ENCODE data around the gene HMGXB3. TPM values are rescaled to one million over a fixed set of nuclear protein-coding genes. Genes with fewer than 3 reads are reported as not detected.

HMGXB3 gene
- total RNA-seq, 2 experiments from 2014 or later, result 27.2 to 30.5 TPM

Other genes with a start within 250 kb of the HMGXB3 start
- not detected for gene PDE6A, start 55.9 kb upstream of the HMGXB3 start, total RNA-seq
- 1 to 10 TPM; 3.9 to 5.3 TPM for gene SLC26A2, start 40.0 kb upstream of the HMGXB3 start, total RNA-seq
- 1 to 10 TPM; 2.5 to 2.6 TPM for gene TIGD6, start 85 bp upstream of the HMGXB3 start, total RNA-seq
- under 1 TPM; 0.41 to 0.76 TPM for gene CSF1R, start 85.8 kb downstream of the HMGXB3 start, total RNA-seq
- gene PDGFRB, start 155.1 kb downstream of the HMGXB3 start, total RNA-seq, result not detected
- not detected for gene CDX1, start 166.0 kb downstream of the HMGXB3 start, total RNA-seq
- gene SLC6A7, start 189.3 kb downstream of the HMGXB3 start, total RNA-seq, result not detected